GM12878 (cell line): Measurements from ENCODE around the gene PAM.

Experiments used
- BACH1 ChIP-seq: fragments of 450-650 bp; IDR thresholded peaks from 2 replicates; pipeline ENCODE4 v1.6.1; 2017; ENCODE audit warnings: mild to moderate bottlenecking, borderline replicate concordance
- DPF2 ChIP-seq: fragments of 450-650 bp; IDR thresholded peaks from 2 replicates; pipeline ENCODE4 v1.6.1; 2017; ENCODE audit warnings: mild to moderate bottlenecking
- JUNB ChIP-seq: IDR thresholded peaks from 2 replicates; pipeline ENCODE4 v1.6.1; 2016; ENCODE audit warnings: antibody characterized with exemption, mild to moderate bottlenecking
- MYC ChIP-seq: IDR thresholded peaks from 2 replicates; pipeline ENCODE4 v1.6.1; 2011; ENCODE audit warnings: mild to moderate bottlenecking, low read length, moderate library complexity, inconsistent platforms; ENCODE audit not compliant: insufficient read depth, insufficient replicate concordance, insufficient read length, severe bottlenecking
- NRF1 ChIP-seq: conservative IDR thresholded peaks from 2 replicates; pipeline ENCODE4 v1.6.1; 2011; ENCODE audit warnings: mild to moderate bottlenecking, low read depth, low read length, improper control_type of control experiment
- POLR2A ChIP-seq: IDR thresholded peaks from 2 replicates; pipeline ENCODE4 v1.6.1; 2011; ENCODE audit warnings: low read depth, mild to moderate bottlenecking, low read length
- RFX5 ChIP-seq: IDR thresholded peaks from 2 replicates; pipeline ENCODE4 v1.6.1; 2011; ENCODE audit warnings: low read depth, low read length, improper control_type of control experiment
- TCF12 ChIP-seq: IDR thresholded peaks from 2 replicates; pipeline ENCODE4 v1.6.1; 2011; ENCODE audit warnings: low read depth, mild to moderate bottlenecking, low read length
- TF ChIP-seq, protein P1 (sequence below), 3 experiments: IDR thresholded peaks in 2 of 3; conservative IDR thresholded peaks in 1 of 3; 2 replicates each; pipeline ENCODE4 v1.5.1; 2011; ENCODE audit warnings: low read depth in 3 of 3, low read length in 3 of 3, mild to moderate bottlenecking in 3 of 3, control low read depth in 2 of 3, moderate library complexity in 2 of 3, inconsistent platforms in 1 of 3, mixed read lengths in 1 of 3; ENCODE audit not compliant: control insufficient read depth in 2 of 3, insufficient read depth in 1 of 3; ENCODE audit errors: extremely low read depth in 1 of 3
- TF ChIP-seq, protein P2 (sequence below): IDR thresholded peaks from 2 replicates; pipeline ENCODE4 v1.6.1; 2011; ENCODE audit warnings: low read depth, mild to moderate bottlenecking, low read length, moderate library complexity, borderline replicate concordance; ENCODE audit errors: extremely low read depth

DNA sequence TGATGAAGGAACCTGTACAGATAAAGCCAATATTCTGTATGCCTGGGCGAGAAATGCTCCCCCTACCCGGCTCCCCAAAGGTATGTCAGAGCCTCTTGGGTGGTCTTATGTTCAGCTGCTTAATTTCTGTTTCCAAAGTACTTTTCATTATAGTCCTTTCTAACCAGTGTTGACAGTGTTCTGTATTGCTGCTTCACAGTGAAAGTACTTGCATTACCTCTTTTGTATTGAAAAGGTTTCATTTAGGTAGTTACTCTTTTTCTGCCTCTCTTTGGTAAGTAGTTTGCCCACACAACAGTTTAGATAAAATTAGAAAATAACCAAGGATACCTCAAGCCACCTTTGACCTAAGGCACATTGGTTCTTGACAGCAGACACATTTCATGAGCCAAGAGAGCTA lies 169.9 kb downstream of the PAM start:
- TF ChIP-seq POLR2A (no peak), MYC (no peak), RFX5 (no peak), JUNB (no peak), BACH1 (no peak), TCF12 (no peak), NRF1 (no peak), DPF2 (no peak)
- TF ChIP-seq, protein P1, sequence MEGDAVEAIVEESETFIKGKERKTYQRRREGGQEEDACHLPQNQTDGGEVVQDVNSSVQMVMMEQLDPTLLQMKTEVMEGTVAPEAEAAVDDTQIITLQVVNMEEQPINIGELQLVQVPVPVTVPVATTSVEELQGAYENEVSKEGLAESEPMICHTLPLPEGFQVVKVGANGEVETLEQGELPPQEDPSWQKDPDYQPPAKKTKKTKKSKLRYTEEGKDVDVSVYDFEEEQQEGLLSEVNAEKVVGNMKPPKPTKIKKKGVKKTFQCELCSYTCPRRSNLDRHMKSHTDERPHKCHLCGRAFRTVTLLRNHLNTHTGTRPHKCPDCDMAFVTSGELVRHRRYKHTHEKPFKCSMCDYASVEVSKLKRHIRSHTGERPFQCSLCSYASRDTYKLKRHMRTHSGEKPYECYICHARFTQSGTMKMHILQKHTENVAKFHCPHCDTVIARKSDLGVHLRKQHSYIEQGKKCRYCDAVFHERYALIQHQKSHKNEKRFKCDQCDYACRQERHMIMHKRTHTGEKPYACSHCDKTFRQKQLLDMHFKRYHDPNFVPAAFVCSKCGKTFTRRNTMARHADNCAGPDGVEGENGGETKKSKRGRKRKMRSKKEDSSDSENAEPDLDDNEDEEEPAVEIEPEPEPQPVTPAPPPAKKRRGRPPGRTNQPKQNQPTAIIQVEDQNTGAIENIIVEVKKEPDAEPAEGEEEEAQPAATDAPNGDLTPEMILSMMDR (IDR thresholded peaks at IDR 0.05 in 2 of 3, conservative IDR thresholded peaks at IDR 0.05 in 1 of 3; ENCODE audit: control insufficient read depth in 2 of 3, extremely low read depth in 1 of 3, insufficient read depth in 1 of 3, low read depth in 3 of 3, low read length in 3 of 3): no peak
- TF ChIP-seq, protein P2, sequence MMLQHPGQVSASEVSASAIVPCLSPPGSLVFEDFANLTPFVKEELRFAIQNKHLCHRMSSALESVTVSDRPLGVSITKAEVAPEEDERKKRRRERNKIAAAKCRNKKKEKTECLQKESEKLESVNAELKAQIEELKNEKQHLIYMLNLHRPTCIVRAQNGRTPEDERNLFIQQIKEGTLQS: no peak
